Endothelial cell (in vitro differentiated cells): Measurements from ENCODE around the gene TSC22D1. TPM values are rescaled to one million over a fixed set of nuclear protein-coding genes. Genes with fewer than 3 reads are reported as not detected.

Experiments
- DNase-seq: peaks from one replicate; pipeline ENCODE4 v3.0.0; 2021; ENCODE audit warnings: low spot score
- H3K27ac Mint-ChIP-seq: one replicate; pipeline ENCODE4 v1.8.0; 2021; ENCODE audit warnings: mixed read lengths, inconsistent platforms; ENCODE audit not compliant: unreplicated experiment
- H3K27me3 Mint-ChIP-seq: one replicate; pipeline ENCODE4 v1.8.0; 2021; ENCODE audit warnings: mild to moderate bottlenecking, moderate library complexity, mixed read lengths, inconsistent platforms; ENCODE audit not compliant: unreplicated experiment
- H3K36me3 Mint-ChIP-seq: one replicate; pipeline ENCODE4 v1.8.0; 2021; ENCODE audit warnings: mild to moderate bottlenecking, low read depth, mixed read lengths, inconsistent platforms; ENCODE audit not compliant: unreplicated experiment
- H3K4me1 Mint-ChIP-seq: one replicate; pipeline ENCODE4 v1.8.0; 2021; ENCODE audit warnings: mild to moderate bottlenecking, mixed read lengths, inconsistent platforms; ENCODE audit not compliant: unreplicated experiment
- H3K4me3 Mint-ChIP-seq: one replicate; pipeline ENCODE4 v1.8.0; 2021; ENCODE audit warnings: mild to moderate bottlenecking, mixed read lengths, inconsistent platforms; ENCODE audit not compliant: unreplicated experiment
- H3K9me3 Mint-ChIP-seq: one replicate; pipeline ENCODE4 v1.8.0; 2021; ENCODE audit warnings: mixed read lengths, inconsistent platforms; ENCODE audit not compliant: unreplicated experiment
- total RNA-seq: library from RNA; stranded (reverse); fragmentation: NEBNext Ultra II Directional; extraction: Animal tissue kit (Norgen Biotek cat#: 25700); gene quantifications from one replicate; pipeline ENCODE4 v1.2.1, GENCODE V29; 2021; ENCODE audit not compliant: unreplicated experiment
- TF ChIP-seq, protein P1 (sequence below): fragments of 200-600 bp; sonication (generic); IDR thresholded peaks from one replicate; pipeline ENCODE4 v1.5.0; 2021; ENCODE audit warnings: antibody characterized with exemption; ENCODE audit not compliant: unreplicated experiment

Gene TSC22D1
- total RNA-seq, 1 donor from 2014 or later: 73.0 TPM

DNA sequence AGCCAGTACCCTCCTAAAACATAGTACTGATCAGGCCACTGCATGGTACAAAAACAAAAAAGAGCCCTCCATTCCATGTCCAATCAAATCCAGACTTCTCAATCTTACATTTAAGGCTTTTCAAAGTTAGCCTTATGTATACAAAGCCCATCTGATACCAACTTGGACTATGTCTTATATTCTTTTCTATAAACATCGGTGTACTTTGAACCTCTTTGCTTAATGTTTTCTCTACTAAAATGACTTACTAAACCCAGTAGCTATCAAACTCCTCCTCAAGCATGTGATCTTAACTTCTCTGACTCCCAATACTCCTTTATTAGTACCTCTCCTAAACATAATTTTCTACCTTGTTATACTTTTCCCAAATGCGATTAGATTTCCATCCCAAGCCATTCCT lies 14.8 kb downstream of the TSC22D1 start:
- no peak overlapping the region for H3K4me3 Mint-ChIP-seq
- DNase-seq: no peak
- TF ChIP-seq, protein P1, sequence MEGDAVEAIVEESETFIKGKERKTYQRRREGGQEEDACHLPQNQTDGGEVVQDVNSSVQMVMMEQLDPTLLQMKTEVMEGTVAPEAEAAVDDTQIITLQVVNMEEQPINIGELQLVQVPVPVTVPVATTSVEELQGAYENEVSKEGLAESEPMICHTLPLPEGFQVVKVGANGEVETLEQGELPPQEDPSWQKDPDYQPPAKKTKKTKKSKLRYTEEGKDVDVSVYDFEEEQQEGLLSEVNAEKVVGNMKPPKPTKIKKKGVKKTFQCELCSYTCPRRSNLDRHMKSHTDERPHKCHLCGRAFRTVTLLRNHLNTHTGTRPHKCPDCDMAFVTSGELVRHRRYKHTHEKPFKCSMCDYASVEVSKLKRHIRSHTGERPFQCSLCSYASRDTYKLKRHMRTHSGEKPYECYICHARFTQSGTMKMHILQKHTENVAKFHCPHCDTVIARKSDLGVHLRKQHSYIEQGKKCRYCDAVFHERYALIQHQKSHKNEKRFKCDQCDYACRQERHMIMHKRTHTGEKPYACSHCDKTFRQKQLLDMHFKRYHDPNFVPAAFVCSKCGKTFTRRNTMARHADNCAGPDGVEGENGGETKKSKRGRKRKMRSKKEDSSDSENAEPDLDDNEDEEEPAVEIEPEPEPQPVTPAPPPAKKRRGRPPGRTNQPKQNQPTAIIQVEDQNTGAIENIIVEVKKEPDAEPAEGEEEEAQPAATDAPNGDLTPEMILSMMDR: no peak
- no peaks in the 10 kb centered on the region for H3K36me3 Mint-ChIP-seq
- H3K4me1 Mint-ChIP-seq: peaks cover 2% of the 10 kb centered on the region
- no peak overlapping the region for H3K27ac Mint-ChIP-seq
- H3K9me3 Mint-ChIP-seq: no peaks in the 10 kb centered on the region
- H3K27me3 Mint-ChIP-seq: no peaks in the 10 kb centered on the region

DNA sequence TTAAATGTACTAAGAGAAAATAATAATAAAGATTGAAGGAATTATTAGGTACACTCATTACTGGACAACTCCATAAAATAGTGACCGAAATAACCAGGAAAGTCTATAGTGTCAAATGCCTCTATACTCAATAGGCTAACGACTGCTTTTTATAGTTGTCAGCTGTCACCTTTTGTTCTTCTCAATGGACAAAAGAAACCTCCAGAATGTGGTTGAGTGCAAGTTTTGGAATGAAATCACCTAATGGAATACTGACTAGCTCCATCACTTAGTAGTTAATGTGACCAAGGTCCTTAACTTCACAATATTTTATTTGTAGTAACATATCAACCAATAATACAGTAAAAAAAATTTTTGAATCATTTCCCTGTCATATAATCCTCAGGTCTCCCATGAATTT lies 18.1 kb downstream of the TSC22D1 start:
- Mint-ChIP-seq H3K36me3 (no peaks in the 10 kb centered on the region), H3K27me3 (no peaks in the 10 kb centered on the region), H3K9me3 (no peaks in the 10 kb centered on the region), H3K27ac (no peak overlapping the region), H3K4me1 (no peaks in the 10 kb centered on the region), H3K4me3 (no peak overlapping the region)
- TF ChIP-seq, protein P1: no peak
- no peak for DNase-seq

DNA sequence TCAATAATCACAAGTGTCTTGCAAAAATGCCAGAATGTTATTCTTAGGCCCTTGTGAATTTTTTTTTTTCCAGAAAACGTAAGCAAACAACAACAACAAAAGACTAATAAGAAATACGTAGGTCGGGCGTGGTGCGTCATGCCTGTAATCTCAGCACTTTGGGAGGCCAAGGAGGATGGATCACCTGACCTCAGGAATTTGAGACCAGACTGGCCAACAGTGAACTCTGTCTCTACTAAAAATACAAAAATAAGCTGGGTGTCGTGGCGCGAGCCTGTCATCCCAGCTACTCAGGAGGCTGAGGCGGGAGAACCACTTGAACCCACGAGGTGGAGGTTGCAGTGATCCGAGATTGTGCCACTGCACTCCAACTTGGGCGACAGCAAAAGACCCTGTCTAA lies 20.9 kb downstream of the TSC22D1 start:
- Mint-ChIP-seq H3K4me3 (no peak overlapping the region), H3K4me1 (no peaks in the 10 kb centered on the region), H3K36me3 (peaks cover 7% of the 10 kb centered on the region), H3K27me3 (no peaks in the 10 kb centered on the region), H3K9me3 (no peaks in the 10 kb centered on the region), H3K27ac (no peak overlapping the region)
- TF ChIP-seq, protein P1: no peak
- no peak for DNase-seq

DNA sequence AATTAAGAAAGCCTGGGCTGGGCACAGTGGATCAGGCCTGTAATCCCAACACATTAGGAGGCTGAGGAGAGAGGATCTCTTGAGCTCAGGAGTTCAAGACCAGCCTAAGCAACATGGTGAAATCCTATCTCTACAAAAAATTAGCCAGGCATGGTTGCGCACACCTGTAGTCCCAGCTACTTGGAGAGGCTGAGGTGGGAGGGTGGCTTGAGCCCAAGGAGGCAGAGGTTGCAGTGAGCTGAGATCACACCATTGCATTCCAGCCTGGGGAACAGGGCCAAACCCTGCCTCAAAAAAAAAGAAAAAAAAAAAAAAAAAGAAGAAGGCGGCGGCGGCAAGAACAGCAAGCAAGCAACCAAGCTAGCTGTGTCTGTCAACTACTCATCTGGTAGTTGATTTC lies 26.7 kb downstream of the TSC22D1 start:
- H3K36me3 Mint-ChIP-seq: peaks cover 7% of the 10 kb centered on the region
- no peaks in the 10 kb centered on the region for H3K27me3 Mint-ChIP-seq
- no peaks in the 10 kb centered on the region for H3K4me1 Mint-ChIP-seq
- H3K9me3 Mint-ChIP-seq: no peaks in the 10 kb centered on the region
- no peak overlapping the region for H3K4me3 Mint-ChIP-seq
- H3K27ac Mint-ChIP-seq: no peak overlapping the region
- no peak for DNase-seq
- TF ChIP-seq, protein P1: no peak

DNA sequence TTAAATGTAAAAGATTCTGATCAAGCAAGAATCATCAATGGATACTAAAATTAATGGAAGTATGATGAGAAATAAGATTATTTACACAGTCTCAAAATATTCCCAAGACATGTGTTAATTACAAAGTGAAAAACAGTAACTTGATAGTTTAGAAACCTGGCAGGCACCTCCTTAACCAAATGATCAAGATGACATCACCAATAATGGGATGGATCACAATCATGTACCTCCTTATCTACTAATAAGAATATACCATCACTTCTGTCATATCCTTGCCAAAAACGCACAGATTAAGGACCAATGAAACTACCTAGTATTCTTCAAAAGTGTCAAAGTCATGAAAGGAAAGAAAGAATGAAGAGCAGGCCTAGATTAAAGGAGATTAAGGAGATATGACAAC lies 30.0 kb downstream of the TSC22D1 start:
- TF ChIP-seq, protein P1: no peak
- Mint-ChIP-seq H3K4me3 (no peak overlapping the region), H3K27ac (no peak overlapping the region), H3K27me3 (no peaks in the 10 kb centered on the region), H3K4me1 (no peaks in the 10 kb centered on the region), H3K36me3 (no peaks in the 10 kb centered on the region), H3K9me3 (no peaks in the 10 kb centered on the region)
- no peak for DNase-seq
